ENCODE measurements around the gene PEX11B.

GRCh38 chr1:145959333-145959732 lies 40.8 kb upstream of the PEX11B start:
- TF ChIP-seq, protein P1, sequence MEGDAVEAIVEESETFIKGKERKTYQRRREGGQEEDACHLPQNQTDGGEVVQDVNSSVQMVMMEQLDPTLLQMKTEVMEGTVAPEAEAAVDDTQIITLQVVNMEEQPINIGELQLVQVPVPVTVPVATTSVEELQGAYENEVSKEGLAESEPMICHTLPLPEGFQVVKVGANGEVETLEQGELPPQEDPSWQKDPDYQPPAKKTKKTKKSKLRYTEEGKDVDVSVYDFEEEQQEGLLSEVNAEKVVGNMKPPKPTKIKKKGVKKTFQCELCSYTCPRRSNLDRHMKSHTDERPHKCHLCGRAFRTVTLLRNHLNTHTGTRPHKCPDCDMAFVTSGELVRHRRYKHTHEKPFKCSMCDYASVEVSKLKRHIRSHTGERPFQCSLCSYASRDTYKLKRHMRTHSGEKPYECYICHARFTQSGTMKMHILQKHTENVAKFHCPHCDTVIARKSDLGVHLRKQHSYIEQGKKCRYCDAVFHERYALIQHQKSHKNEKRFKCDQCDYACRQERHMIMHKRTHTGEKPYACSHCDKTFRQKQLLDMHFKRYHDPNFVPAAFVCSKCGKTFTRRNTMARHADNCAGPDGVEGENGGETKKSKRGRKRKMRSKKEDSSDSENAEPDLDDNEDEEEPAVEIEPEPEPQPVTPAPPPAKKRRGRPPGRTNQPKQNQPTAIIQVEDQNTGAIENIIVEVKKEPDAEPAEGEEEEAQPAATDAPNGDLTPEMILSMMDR (IDR thresholded peaks at IDR 0.05) = no peak
- TF ChIP-seq EP300 (IDR thresholded peaks at IDR 0.05) (no peak), POLR2A (IDR thresholded peaks at IDR 0.05) (no peak)
